DMS153 treated with DMSO at 0.1 percent for 48 hours (cell line): ENCODE measurements around the gene TMEM207.
"Not testable (repeated sequence)": the region's sequence is repeated elsewhere in the genome, so short reads cannot be mapped to it uniquely, and the experiment has no call there.

ENCODE experiments used
- DNase-seq: peaks from one replicate; lab custom pipeline; 2025; ENCODE audit not compliant: unreplicated experiment; lab: John Stamatoyannopoulos, UW

Gene TMEM207

GRCh38 chr3:190449801-190450200 lies at the start of gene TMEM207:
TSS of gene TMEM207 (minus strand) at chr3:190449901. CDS start at chr3:190449809, 92 bp downstream.
- no peak for DNase-seq

DNA sequence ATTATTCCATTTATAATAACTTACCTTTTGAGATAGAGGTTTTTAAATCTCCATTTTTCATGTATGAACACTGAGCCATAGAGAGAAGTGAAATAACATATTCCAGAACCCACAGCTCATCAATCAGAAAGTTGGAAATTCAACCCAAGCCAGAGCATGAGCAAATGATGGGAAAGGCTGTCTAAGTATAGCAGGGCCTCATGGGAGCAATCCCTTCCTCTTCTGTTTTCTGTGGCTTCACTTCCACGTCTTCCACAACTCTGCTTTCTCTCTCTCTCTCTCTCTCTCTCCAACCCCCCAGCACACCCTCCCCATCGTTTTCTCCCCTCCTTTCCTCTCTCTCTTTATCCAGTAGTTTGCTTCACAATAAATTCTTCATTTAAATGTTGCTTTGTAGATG lies 49.4 kb upstream of the TMEM207 start:
- DNase-seq = no peak

DNA sequence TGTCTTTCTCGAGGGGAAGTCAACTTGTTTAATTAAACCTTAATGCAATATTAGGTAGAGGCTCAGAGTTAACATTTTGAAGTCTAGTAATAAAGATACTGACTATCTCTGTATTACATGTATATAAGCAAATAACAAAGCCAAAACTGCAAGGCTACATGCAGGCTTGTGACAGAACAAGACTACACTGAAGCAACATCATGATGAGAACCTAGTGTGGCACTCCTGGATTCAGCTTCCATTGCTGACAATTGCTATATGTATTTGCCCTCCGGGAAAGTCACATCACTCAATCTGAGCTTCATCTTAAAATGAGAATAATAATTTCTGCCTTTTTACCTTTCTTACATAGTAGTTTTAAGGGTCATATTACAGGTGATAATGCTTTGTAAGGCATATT lies 48.6 kb upstream of the TMEM207 start:
- DNase-seq = no peak

GRCh38 chr3:190497811-190498210 lies 48.1 kb upstream of the TMEM207 start:
- DNase-seq = no peak

GRCh38 chr3:190496859-190497258 lies 47.2 kb upstream of the TMEM207 start:
- DNase-seq = no peak

DNA sequence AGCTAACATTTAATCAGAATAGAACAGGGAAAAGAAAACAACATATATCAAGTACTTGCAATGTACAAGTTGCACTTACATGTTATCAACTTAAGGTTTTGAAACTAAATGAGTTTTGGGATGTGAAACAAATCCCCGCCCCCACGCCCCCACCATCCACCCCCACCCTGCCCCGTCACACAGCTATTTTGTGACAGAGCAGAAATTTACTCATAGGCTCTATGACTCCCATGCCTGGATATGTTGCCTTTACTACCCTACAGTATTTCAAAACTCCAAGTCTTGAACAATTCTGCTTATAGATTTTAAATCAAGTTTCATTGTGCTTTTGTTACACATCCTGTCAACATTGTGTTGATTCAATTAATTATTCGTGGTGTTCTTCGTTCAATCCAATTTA lies 46.1 kb upstream of the TMEM207 start:
- no peak for DNase-seq

- no peak for DNase-seq
Measured at GRCh38 chr3:190495354-190495753, 45.7 kb upstream of the TMEM207 start.

DNA sequence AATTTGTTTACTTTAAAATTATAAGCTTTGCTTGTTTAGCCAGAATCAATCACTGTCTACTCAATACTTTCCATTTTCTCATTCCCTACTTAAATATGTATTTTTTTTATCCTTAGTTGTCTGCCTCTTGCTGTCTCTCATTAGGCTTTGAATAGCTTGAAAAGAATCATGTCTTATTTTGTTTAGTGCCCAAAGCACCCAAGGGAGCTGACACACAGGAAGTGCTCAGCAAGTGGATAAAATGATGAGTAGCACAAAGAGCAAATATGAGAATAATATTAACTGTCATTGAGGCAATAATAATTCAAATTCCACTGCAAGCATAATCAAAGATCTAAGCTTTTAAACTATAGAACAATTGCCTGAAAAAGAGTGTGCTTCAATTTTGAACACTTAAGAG lies 45.2 kb upstream of the TMEM207 start:
- DNase-seq = no peak

- DNase-seq = no peak
Measured at GRCh38 chr3:190492966-190493365, 43.3 kb upstream of the TMEM207 start.

- DNase-seq = no peak
Measured at GRCh38 chr3:190492129-190492528, 42.4 kb upstream of the TMEM207 start.

DNA sequence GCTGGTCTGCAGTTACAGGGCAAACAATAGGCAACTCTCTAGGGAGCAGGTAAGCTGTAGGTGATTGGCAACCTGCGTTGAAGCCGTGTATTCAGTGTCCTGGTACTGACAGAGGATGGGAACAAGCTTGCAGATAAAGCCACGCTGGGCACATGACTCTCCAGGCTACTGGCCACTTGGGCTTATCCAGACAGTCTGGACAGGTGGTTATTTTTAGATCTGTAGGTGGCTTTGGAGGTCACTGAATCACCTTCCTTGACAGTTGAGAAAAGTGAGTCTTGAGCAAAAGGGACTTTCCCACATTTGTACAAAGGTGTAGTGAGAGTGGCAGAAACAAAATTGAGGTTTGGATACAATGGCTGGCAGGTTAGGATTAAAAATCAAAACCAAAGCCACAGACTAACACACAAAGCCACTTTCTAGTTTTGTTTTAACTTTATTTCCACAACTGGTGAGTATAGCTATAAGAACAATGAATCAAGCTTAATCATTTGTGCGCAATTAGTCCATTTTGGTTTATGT lies 41.9 kb upstream of the TMEM207 start:
- DNase-seq = peak; percentile 75

DNA sequence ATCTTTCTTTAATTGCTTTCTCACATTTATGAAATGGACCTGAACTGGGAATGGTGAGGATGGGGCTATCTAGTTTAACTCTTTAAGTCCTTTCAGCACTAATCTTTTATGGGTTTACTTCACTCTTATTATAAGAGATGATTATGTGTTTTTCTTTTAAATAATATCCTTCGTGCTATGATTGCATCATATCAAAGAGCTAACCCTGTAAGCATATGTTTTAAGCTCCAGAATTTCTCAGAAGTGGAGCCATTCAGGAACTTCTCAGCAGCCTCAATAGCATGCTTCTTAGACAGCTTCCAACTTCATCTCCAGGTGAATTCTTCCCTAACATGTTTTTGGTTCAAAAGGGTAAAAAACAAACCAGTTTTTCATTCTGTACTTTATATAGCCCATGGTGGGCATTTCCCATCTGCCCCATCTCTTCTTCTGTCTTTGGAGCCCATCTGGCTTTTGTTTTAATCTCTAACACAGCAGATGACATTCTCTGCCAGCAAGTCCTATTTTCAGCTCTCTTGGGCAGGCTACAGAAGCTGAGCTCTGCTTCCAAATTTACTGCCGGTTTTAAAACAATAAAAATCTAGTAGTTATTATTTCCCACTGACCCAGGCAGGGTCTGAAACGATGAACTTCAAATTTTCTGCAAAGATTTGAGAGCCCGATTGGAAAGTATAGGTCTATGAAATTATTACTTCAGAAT lies 37.4 kb upstream of the TMEM207 start:
- no peak for DNase-seq

DNA sequence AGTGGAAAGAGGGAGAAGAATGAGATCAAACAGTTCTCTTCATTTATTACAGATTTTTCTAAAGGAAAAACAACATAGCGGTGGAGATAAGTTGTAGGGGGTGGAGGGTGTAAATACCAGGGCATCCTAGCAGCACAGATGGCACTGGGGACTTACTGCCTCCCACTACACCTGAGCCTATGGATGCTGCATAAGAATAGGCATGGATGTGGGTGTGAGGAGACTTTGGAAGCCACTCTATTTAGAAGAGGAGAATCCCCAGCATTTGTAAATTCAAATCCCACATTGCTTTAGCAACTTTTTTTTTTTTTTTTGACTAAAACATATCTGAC lies 36.8 kb upstream of the TMEM207 start:
- no peak for DNase-seq

DNA sequence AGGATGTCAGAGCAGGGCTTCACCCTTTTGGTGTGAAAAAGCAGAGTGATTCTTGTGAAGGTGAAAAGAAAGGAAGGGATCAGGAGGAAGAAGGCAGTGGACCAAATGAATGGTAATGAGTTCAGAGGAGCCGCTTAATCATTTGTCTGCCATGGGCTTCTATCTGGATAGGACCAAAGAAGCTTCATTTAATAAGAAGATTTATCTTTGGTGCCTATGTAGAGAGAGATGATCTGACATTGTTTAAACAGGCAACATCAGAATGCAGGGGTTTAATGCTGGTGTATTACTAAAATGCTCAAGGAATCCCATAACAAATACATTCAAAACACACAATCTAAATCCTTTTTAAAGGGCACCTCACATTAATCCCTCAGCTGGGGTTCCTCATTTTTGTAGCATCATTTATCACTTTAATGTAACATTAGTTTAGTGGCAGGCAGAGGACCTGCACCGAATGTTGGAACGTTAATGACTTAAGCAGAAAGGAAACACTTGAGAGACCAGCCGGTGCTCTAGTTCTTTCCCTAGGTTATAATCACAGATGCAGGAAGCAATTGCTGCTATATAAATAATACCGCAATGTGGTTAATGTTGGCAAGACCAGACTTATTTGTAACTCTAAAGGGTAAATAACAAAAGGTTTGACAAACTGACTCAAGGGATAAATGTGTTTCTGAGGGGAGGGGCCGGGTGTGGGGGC lies 36.3 kb upstream of the TMEM207 start:
- peak; percentile 68 for DNase-seq

DNA sequence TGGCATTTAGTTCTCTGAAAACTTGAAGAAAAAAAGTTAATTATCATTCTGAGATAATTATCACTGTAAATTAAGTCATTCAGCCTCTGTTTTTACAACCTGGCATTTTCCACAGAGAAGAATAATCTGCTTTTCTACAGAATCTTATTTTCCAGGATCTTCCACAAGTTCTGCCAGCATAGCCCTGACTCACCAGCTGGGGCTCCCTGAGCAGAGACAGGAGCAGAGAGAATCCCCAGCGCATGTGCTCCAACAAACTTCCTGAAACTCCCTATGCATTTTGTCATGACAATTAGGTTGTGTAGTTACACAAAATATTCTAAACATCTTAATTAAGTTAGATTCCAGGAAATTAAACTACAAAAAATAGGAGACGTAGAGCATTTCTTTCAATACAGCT lies 32.1 kb upstream of the TMEM207 start:
- DNase-seq = no peak

- not testable (repeated sequence) for DNase-seq
Measured at GRCh38 chr3:190473261-190473660, 23.6 kb upstream of the TMEM207 start.

- DNase-seq = no peak
Measured at GRCh38 chr3:190467922-190468321, 18.2 kb upstream of the TMEM207 start.

DNA sequence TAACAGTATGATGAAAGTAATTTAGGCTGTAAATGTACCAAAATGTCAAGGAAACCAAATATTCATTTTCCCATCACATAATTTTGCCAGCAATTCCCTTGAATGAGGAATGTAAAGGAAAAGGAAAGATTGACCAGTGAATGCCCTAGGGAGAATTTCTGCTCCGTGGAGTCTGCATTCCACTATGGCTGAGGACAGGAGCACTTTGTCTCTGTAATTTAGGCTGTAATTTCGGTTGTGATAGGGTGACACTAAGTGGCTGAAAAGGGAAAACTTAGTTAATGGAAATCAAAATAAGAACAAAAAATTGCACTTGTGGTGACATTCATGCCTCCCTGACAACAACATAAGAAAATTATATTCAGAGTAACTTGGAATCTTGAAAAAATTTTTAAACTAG lies 8.3 kb upstream of the TMEM207 start:
- DNase-seq = no peak

DNA sequence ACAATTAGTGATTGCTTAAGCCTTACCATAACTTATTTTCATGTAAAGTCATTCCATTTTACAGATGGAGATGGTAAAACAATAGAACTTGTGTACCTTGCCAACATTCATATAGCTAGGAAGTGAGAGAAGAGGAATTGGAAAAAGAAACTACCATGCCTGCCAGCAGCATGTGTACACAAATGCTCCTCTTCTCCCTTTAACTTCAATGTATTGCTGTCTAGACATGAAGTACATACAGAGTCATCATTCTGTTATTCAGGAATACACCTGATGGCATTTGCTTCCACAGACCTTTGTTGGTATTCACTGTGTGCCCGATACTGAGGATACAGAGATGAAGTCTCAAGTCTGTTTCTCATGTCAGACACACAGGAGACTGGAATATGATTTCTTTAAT lies 7.1 kb upstream of the TMEM207 start:
- DNase-seq = no peak

- DNase-seq = no peak
Measured at GRCh38 chr3:190455828-190456227, 6.1 kb upstream of the TMEM207 start.

DNA sequence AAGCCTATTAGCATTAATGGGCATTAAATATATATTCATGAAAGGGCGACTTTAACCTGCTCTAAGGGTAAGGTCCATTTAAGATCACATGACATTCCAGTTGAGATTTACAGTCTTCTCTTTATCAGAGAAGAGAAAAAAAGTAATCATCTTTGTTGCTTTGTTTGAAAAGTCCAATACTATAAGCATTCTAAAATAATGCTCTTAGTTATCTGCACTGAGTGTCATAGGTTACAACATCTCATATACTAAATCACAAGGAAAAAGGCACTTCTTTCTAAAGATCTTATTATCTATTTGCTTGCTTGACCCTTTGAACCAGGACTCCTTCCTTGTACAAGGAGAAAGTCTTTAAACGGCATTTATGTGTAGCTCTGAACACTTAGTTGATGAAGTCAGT lies 1.4 kb downstream of the TMEM207 start:
- no peak for DNase-seq

- no peak for DNase-seq
Measured at GRCh38 chr3:190446573-190447279, 3.0 kb downstream of the TMEM207 start.
